H1 (cell line): Measurements from ENCODE around the gene ZNF175. TPM values are rescaled to one million over a fixed set of nuclear protein-coding genes. Genes with fewer than 3 reads are reported as not detected.

Experiments
- TAF1 ChIP-seq: IDR thresholded peaks from 2 replicates; pipeline ENCODE4 v1.6.1; 2011; ENCODE audit warnings: mild to moderate bottlenecking, low read depth, low read length
- polyA plus RNA-seq, 7 experiments: library from polyadenylated mRNA; depleted of rRNA in 3 of 7; stranded (reverse) in 5 of 7; unstranded in 2 of 7; fragments of >200 nt in 5 of 7; fragments of 200-250 nt in 2 of 7; gene quantifications; 1 replicate in 5 of 7; 2 replicates in 1 of 7; 4 replicates in 1 of 7; pipeline versions ENCODE4 v1.2.1 to v1.2.3, GENCODE V29; 2011 to 2013; ENCODE audit warnings: missing spikeins in 2 of 7, mixed read lengths in 2 of 7
- total RNA-seq: library from RNA; stranded (reverse); fragmentation: NEBNext Ultra II Directional; extraction: Animal tissue kit (Norgen Biotek cat#: 25700); gene quantifications from 2 replicates; pipeline ENCODE4 v1.2.1, GENCODE V29; 2021
- TF ChIP-seq, protein P1 (sequence below): IDR thresholded peaks from 2 replicates; pipeline ENCODE4 v1.6.1; 2012; ENCODE audit warnings: inconsistent platforms

ZNF175 gene
- total and polyA plus RNA-seq, 2 of the 8 experiments (the other 6 are each of a cell fraction or from before 2014, with no cell fraction given), result 1.7 to 11.1 TPM

DNA sequence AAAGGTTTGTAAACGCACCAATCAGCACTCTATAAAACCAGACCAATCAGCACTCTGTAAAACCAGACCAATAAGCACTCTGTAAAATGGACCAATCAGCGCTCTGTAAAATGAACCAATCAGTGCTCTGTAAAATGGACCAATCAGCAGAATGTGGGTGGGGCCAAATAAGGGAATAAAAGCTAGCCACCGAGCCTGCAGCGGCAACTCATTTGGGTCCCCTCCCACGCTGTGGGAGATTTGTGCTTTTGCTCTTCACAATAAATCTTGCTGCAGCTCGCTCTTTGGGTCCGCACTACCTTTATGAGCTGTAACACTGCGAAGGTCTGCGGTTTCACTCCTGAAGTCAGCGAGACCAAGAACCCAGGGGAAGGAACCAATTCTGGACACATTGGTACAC, 28.0 kb downstream of the ZNF175 start (continued):
- TF ChIP-seq, protein P1, sequence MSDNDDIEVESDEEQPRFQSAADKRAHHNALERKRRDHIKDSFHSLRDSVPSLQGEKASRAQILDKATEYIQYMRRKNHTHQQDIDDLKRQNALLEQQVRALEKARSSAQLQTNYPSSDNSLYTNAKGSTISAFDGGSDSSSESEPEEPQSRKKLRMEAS, result no peak
- TF ChIP-seq TAF1, result no peak
